Activated CD4-positive, alpha-beta memory T cell treated with anti-CD3 and anti-CD28 coated beads, Interleukin-2, amount 10 ng/mL, durations not matched to agents 7 days and 5 days (primary cell): ENCODE data around the gene PSMD2. TPM values are rescaled to one million over a fixed set of nuclear protein-coding genes. Genes with fewer than 3 reads are reported as not detected.

Experiments used
- CTCF ChIA-PET: fragments of 350-600 bp; sonication (Branson Sonifier 250); formaldehyde crosslinking; loops from one replicate; lab custom pipeline; 2021; ENCODE audit warnings: antibody characterized with exemption, inconsistent platforms; lab: Charles Lee
- POLR2A ChIA-PET: fragments of 350-600 bp; sonication (Branson Sonifier 250); formaldehyde crosslinking; loops from one replicate; lab custom pipeline; 2021; ENCODE audit warnings: antibody characterized with exemption; lab: Charles Lee
- DNase-seq: peaks from one replicate; pipeline ENCODE4 v3.0.0-alpha.2; 2020
- H3K27ac Mint-ChIP-seq: one replicate; pipeline ENCODE4 v1.8.0; 2021; ENCODE audit warnings: mild to moderate bottlenecking, mixed read lengths
- H3K27me3 Mint-ChIP-seq: one replicate; pipeline ENCODE4 v1.8.0; 2021; ENCODE audit warnings: mixed read lengths
- H3K36me3 Mint-ChIP-seq: one replicate; pipeline ENCODE4 v1.8.0; 2021; ENCODE audit warnings: low read depth, mixed read lengths
- H3K4me1 Mint-ChIP-seq: one replicate; pipeline ENCODE4 v1.8.0; 2021; ENCODE audit warnings: mixed read lengths
- H3K4me3 Mint-ChIP-seq: one replicate; pipeline ENCODE4 v1.8.0; 2021; ENCODE audit warnings: mild to moderate bottlenecking, mixed read lengths
- H3K9me3 Mint-ChIP-seq: one replicate; pipeline ENCODE4 v1.8.0; 2021; ENCODE audit warnings: mixed read lengths
- total RNA-seq, 2 experiments: library from RNA; stranded (reverse); gene quantifications; one replicate each; pipeline ENCODE4 v1.2.3, GENCODE V29; 2021

PSMD2 gene
- total RNA-seq, 2 experiments from 2014 or later, result 177 TPM

- DNase-seq, result no peak
- H3K9me3 Mint-ChIP-seq, result no peaks in the 10 kb centered on the region
- H3K4me3 Mint-ChIP-seq, result no peak overlapping the region
- ChIA-PET CTCF (no interaction called here), POLR2A (interaction anchor here (1.2 to 4.2 kb wide), 2 partner anchors 10 to 200 kb away, joined by 3 to 18 read pairs; no protein-coding TSS in a partner anchor)
- peaks cover 97% of the 10 kb centered on the region for H3K36me3 Mint-ChIP-seq
- peaks cover 15% of the 10 kb centered on the region for H3K4me1 Mint-ChIP-seq
- no peak overlapping the region for H3K27ac Mint-ChIP-seq
- H3K27me3 Mint-ChIP-seq, result no peaks in the 10 kb centered on the region
Observed at GRCh38 chr3:184325269-184325668, 26.2 kb downstream of the PSMD2 start.

- POLR2A ChIA-PET, result interaction anchor here (1.2 to 4.2 kb wide), 2 partner anchors 10 to 199 kb away, joined by 3 to 18 read pairs; no protein-coding TSS in a partner anchor
- Mint-ChIP-seq H3K27me3 (no peaks in the 10 kb centered on the region), H3K4me3 (no peak overlapping the region), H3K4me1 (peaks cover 12% of the 10 kb centered on the region), H3K9me3 (no peaks in the 10 kb centered on the region), H3K36me3 (peaks cover 95% of the 10 kb centered on the region), H3K27ac (peak overlapping the region; percentile 42)
- CTCF ChIA-PET, result no interaction called here
- no peak for DNase-seq
Observed at GRCh38 chr3:184325715-184326369, 26.8 kb downstream of the PSMD2 start.

DNA sequence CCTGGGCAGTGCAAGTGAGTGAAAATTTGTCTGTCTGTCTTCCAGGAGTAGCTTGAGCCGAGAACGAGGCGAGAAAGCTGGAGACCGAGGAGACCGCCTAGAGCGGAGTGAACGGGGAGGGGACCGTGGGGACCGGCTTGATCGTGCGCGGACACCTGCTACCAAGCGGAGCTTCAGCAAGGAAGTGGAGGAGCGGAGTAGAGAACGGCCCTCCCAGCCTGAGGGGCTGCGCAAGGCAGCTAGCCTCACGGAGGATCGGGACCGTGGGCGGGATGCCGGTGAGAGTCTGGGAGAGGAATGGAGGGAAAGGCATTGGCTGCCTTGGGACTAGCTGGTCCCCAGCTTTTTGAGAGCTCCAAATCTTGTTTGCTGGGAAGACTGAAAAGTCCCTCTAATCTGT, 28.1 kb downstream of the PSMD2 start:
- CTCF ChIA-PET, result interaction anchor here (0.8 to 1.0 kb wide), 2 partner anchors 27 to 77 kb away, joined by 3 read pairs; partner anchors contain the start of gene EEF1AKMT4
- POLR2A ChIA-PET, result interaction anchor here (1.3 to 4.2 kb wide), 3 partner anchors 11 to 34 kb away, joined by 3 to 18 read pairs (median 3); no protein-coding TSS in a partner anchor

GRCh38 chr3:184328516-184328915, 29.5 kb downstream of the PSMD2 start:
- ChIA-PET CTCF (no interaction called here), POLR2A (interaction anchor here (1.0 to 1.4 kb wide), 2 partner anchors 9 kb away, joined by 4 read pairs; partner anchors contain the start of gene FAM131A)
- Mint-ChIP-seq H3K27me3 (no peaks in the 10 kb centered on the region), H3K27ac (peak overlapping the region; percentile 27), H3K36me3 (peaks cover 95% of the 10 kb centered on the region), H3K4me1 (peaks cover 33% of the 10 kb centered on the region), H3K9me3 (no peaks in the 10 kb centered on the region), H3K4me3 (no peak overlapping the region)
- no peak for DNase-seq

More for the DNA sequence above, 28.1 kb downstream of the PSMD2 start:
- no peaks in the 10 kb centered on the region for H3K9me3 Mint-ChIP-seq
- H3K27me3 Mint-ChIP-seq, result no peaks in the 10 kb centered on the region
- no peak for DNase-seq
- peaks cover 19% of the 10 kb centered on the region for H3K4me1 Mint-ChIP-seq
- H3K36me3 Mint-ChIP-seq, result peaks cover 95% of the 10 kb centered on the region
- H3K27ac Mint-ChIP-seq, result no peak overlapping the region
- H3K4me3 Mint-ChIP-seq, result no peak overlapping the region

GRCh38 chr3:184332370-184333090, 33.5 kb downstream of the PSMD2 start:
- Mint-ChIP-seq H3K27me3 (no peaks in the 10 kb centered on the region), H3K4me3 (no peak overlapping the region), H3K36me3 (peaks cover 71% of the 10 kb centered on the region), H3K27ac (peak overlapping the region; percentile 93), H3K4me1 (peaks cover 60% of the 10 kb centered on the region), H3K9me3 (no peaks in the 10 kb centered on the region)
- ChIA-PET POLR2A (interaction anchor here (1.6 kb wide), 1 partner anchor 16 kb away, joined by 7 read pairs; no protein-coding TSS in a partner anchor), CTCF (no interaction called here)
- DNase-seq, result no peak

DNA sequence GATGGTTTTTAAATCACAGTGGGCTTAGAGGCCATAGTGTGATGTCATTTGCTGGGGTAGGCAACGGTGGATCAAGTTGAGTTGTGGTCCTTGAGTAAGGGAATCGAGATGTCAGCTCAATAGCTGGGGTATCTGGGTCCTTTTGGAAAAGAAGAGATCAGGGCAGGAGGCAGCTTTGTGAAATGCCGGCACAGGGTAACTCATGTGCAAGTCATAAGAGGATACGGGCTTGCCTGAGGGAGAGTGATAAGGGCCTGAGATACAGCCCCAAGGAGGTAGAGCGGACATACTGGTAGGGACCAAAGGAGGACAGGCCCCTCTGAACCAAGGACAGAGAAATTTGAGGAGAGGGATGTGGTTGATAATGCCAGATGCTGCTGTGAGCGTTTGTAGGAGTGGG, 34.1 kb downstream of the PSMD2 start:
- CTCF ChIA-PET, result no interaction called here
- POLR2A ChIA-PET, result interaction anchor here (1.6 kb wide), 1 partner anchor 17 kb away, joined by 7 read pairs; no protein-coding TSS in a partner anchor
- no peaks in the 10 kb centered on the region for H3K27me3 Mint-ChIP-seq
- no peaks in the 10 kb centered on the region for H3K9me3 Mint-ChIP-seq
- peaks cover 65% of the 10 kb centered on the region for H3K4me1 Mint-ChIP-seq
- H3K36me3 Mint-ChIP-seq, result peaks cover 64% of the 10 kb centered on the region
- peak overlapping the region; percentile 93 for H3K27ac Mint-ChIP-seq
- no peak for DNase-seq
- H3K4me3 Mint-ChIP-seq, result no peak overlapping the region

DNA sequence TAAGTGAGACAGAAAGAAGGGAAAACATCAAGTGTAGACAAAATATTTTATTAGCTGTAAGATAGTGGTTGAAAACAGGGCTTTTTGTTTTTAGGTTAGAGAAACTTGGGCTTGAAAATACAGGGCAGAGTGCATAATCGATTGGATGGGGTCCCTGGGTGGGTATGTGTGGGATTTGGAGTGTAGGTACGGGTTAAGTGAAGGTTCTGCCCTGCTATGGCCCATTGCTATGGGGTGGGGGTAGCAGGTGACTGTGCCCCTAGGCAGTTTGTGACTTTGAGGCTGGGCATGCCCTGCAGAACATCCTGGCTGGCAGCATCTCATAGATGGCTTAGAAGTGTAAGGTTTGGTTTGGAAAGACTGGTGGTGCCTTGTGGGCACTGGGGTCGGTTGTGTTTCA, 34.7 kb downstream of the PSMD2 start:
- no peaks in the 10 kb centered on the region for H3K27me3 Mint-ChIP-seq
- H3K4me3 Mint-ChIP-seq, result no peak overlapping the region
- no peaks in the 10 kb centered on the region for H3K9me3 Mint-ChIP-seq
- ChIA-PET POLR2A (interaction anchor here (1.6 kb wide), 1 partner anchor 17 kb away, joined by 7 read pairs; no protein-coding TSS in a partner anchor), CTCF (no interaction called here)
- DNase-seq, result no peak
- peaks cover 65% of the 10 kb centered on the region for H3K4me1 Mint-ChIP-seq
- peaks cover 59% of the 10 kb centered on the region for H3K36me3 Mint-ChIP-seq
- H3K27ac Mint-ChIP-seq, result peak overlapping the region; percentile 93

DNA sequence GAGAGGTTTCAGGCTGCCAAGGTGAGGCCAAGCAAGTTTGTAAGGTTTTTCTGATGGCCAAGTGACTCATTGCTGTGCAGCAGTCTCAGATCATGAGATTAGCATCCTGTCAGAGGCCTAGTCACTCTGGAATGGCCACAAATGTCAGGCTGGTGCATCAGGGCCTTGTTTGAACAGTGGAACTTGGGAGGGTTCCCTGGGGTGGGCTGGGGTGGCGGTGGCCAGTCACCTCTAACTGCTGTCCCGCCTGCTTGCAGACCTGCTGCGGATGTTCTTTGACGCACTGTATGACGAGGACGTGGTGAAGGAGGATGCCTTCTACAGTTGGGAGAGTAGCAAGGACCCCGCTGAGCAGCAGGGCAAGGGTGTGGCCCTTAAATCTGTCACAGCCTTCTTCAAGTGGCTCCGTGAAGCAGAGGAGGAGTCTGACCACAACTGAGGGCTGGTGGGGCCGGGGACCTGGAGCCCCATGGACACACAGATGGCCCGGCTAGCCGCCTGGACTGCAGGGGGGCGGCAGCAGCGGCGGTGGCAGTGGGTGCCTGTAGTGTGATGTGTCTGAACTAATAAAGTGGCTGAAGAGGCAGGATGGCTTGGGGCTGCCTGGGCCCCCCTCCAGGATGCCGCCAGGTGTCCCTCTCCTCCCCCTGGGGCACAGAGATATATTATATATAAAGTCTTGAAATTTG, 35.6 kb downstream of the PSMD2 start:
- Mint-ChIP-seq H3K4me3 (peak overlapping the region; percentile 35), H3K27ac (peak overlapping the region; percentile 93), H3K4me1 (peaks cover 62% of the 10 kb centered on the region), H3K9me3 (no peaks in the 10 kb centered on the region), H3K36me3 (peaks cover 50% of the 10 kb centered on the region), H3K27me3 (no peaks in the 10 kb centered on the region)
- CTCF ChIA-PET, result no interaction called here
- POLR2A ChIA-PET, result interaction anchor here (0.9 kb wide), 1 partner anchor 18 kb away, joined by 5 read pairs; no protein-coding TSS in a partner anchor
- DNase-seq, result peak; percentile 58

DNA sequence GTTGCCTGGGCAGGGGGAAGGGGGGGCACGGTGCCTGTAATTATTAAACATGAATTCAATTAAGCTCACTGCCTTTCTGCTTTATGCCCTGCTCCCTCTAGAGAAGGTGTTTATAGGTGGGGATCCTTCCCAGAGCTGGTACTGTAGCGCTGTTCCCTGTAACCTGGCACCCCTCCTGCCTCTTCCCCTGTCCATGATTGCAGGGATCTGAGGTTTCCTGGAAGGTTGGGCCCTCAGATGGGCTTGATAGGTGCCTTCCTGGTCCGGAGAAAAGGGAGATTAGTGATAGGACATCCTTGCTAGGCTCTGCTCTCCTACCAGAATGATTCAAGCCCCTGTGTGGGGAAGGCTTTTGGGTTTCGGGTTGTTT, 36.2 kb downstream of the PSMD2 start:
- Mint-ChIP-seq H3K4me3 (peak overlapping the region; percentile 78), H3K27ac (peak overlapping the region; percentile 93), H3K4me1 (peaks cover 60% of the 10 kb centered on the region), H3K36me3 (peaks cover 46% of the 10 kb centered on the region), H3K9me3 (no peaks in the 10 kb centered on the region), H3K27me3 (no peaks in the 10 kb centered on the region)
- ChIA-PET CTCF (no interaction called here), POLR2A (interaction anchor here (0.7 to 1.0 kb wide), 3 partner anchors 19 to 28 kb away, joined by 3 to 5 read pairs (median 4); partner anchors contain the start of genes CLCN2 and POLR2H)
- no peak for DNase-seq

DNA sequence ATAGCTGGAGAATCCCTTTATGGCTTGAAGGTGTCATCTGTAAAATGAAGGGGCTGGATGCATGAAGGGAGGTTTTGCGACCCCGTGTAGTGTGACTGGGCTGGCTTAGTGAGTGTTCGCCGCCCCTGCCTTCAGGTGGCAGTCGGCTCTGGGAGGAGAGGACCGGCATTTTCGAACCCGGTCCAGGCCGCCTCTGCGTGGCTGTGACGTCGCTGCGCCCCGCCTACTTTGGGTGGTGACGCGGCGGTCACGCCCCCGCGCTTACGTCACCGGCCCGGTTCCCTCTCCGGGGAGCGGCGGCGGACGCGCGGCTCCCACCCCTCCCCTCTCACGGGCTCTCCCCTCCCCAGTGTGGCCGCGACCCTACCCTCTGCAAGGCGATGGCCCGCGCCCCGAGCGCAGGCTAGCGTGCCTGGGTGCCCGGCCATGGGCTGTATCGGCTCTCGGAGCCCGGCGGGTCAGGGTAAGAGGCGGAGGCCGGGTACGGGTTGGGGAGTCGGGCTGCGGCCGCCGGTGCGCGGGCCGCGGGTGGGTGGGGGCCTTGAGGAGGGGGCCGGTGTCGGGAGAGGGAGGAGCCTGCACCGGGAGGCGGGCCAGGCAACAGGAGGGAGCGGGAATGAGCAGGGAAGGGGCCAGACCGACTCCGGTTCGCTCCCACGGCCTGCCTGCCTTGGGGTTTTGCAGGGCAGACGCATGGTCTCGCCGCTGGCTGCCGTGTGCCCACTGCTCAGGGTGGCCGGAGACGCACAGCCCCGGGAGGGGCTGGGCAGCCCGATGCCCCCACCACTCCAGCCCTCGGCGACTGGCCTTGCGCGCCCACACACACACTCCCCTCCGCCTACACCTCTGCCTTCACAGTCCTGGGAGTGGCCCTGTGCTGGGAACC, 36.9 kb downstream of the PSMD2 start:
- H3K4me1 Mint-ChIP-seq, result peaks cover 64% of the 10 kb centered on the region

GRCh38 chr3:184336547-184337398, 37.7 kb downstream of the PSMD2 start:
- H3K9me3 Mint-ChIP-seq, result no peaks in the 10 kb centered on the region
- H3K27me3 Mint-ChIP-seq, result no peaks in the 10 kb centered on the region
- DNase-seq, result no peak
- ChIA-PET POLR2A (interaction anchor here (0.7 to 2.5 kb wide), 2 partner anchors 8 to 25 kb away, joined by 4 to 13 read pairs; partner anchors contain the start of genes CLCN2 and POLR2H), CTCF (interaction anchor here (1.1 to 1.7 kb wide), 2 partner anchors 14 to 35 kb away, joined by 3 to 4 read pairs; no protein-coding TSS in a partner anchor)
- peaks cover 61% of the 10 kb centered on the region for H3K4me1 Mint-ChIP-seq
- H3K27ac Mint-ChIP-seq, result peak overlapping the region; percentile 57
- H3K4me3 Mint-ChIP-seq, result peak overlapping the region; percentile 78
- peaks cover 33% of the 10 kb centered on the region for H3K36me3 Mint-ChIP-seq

More for the DNA sequence above, 36.9 kb downstream of the PSMD2 start:
- DNase-seq, result peak; percentile 87
- Mint-ChIP-seq H3K36me3 (peaks cover 42% of the 10 kb centered on the region), H3K4me3 (peak overlapping the region; percentile 78), H3K27me3 (no peaks in the 10 kb centered on the region), H3K27ac (peak overlapping the region; percentile 93), H3K9me3 (no peaks in the 10 kb centered on the region)
- POLR2A ChIA-PET, result interaction anchor here (0.7 to 2.5 kb wide), 4 partner anchors 19 to 28 kb away, joined by 3 to 13 read pairs (median 4); partner anchors contain the start of genes CLCN2 and POLR2H
- CTCF ChIA-PET, result interaction anchor here (1.7 kb wide), 1 partner anchor 36 kb away, joined by 4 read pairs; no protein-coding TSS in a partner anchor
